GM19324 (cell line): ENCODE results near the gene ANKRD55.

Source experiments
- ATAC-seq: cut with Tn5 transposase; IDR thresholded peaks from one replicate; pipeline ENCODE4 v1.9.1; 2021; ENCODE audit warnings: mild to moderate bottlenecking, moderate library complexity; ENCODE audit not compliant: unreplicated experiment, low FRiP score

Gene ANKRD55

DNA sequence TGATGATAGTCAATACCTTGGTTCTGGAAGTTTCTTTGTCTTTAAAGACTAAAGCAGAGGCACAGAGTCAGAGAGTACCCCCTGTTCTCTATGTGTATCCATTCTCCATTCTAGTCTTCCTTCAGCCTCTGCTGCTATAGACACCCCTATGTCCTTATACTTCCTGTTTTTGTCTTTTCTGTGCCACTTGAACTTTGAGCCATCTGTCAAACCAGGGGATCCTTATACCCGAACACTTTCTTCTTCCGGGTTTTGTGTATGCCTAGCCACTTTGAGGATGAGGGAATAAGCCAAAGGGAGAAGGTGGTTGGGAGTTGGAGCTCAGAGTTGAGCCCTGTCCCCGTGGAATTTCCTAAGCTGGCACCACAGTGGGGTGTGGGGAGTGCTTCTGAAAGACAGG, 177.3 kb downstream of the ANKRD55 start:
- ATAC-seq, result no peak

DNA sequence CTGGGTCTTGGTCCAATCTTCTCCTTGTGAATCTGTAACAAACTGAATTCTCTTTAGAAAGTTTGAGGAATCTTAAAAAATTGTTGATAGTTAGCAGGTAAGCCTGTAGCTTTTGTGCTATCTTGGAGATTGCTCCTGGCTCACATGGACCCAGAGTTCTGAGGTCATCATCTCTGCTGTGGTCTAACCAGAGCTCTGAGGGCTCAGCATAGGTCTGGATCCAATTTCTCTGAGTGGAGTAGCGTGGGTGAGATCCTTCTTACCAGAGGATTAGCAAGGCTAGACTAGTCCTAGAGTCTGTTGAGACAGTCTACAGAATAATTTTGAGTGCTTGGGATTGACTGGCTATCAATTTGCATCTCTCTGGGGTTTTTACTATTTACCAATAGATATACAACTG, 177.8 kb downstream of the ANKRD55 start:
- no peak for ATAC-seq

- no peak for ATAC-seq
Measured at GRCh38 chr5:56054666-56055065, 178.5 kb downstream of the ANKRD55 start.

DNA sequence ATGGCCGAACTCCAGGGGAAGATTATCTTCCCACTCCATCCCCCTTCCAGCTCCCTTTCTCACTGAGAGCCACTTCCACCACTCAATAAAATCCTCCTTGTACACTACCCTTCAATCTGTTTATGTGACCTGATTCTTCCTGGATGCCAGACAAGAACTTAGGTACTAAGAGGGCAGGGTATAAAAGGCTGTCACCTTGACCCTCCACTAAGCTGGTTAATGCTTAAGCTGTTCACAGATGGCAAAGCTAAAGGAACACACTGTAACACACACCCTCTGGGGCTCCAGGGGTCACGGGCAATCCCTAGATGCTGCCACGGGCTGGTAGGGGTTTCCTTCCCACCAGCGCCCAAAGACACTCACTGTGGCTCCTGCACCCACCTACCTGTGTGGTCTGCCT, 179.8 kb downstream of the ANKRD55 start:
- no peak for ATAC-seq

GRCh38 chr5:56052735-56053134, 180.4 kb downstream of the ANKRD55 start:
- ATAC-seq, result no peak

DNA sequence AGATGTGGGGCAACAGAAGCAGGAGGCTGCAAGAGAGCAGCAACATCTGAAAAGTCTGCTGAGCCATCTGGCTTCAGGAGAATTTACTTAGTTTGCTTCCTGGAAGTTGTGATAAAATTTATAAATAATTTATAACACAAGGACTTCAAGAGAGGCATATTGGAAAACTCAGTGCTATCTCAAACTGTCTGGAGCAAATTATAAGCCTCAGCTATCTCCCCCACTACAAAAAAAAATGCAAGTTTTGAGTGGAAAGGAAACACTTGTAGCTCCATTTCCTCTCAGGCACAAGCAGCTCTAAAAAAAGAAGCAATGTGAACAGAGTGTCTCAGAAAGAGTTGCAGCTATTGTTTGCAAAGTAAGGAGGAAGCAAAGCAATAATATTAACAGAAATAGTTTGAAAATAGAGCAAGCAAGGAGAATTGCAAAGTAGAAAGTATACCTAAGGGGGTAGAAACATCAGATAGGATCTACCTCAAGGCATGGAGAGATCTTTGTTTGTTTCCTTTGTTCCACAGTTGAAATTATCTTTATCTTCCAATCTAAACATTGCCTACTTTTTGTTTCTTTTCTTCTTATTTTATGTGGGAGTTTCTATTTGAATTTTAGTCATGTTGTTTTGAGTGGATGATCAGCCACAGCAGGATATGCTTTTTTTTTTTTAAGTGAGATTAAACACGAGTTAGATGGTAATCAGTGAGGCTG, 182.4 kb downstream of the ANKRD55 start:
- ATAC-seq, result no peak
